OCI-LY1 (cell line): ENCODE measurements around the gene ZBTB21.

Source experiments
- H2AFZ ChIP-seq: fragments of 200-600 bp; sonication (generic), shearing (Covaris generic); 2 replicates; pipeline ENCODE4 v1.6.0; 2014; ENCODE audit warnings: antibody characterized with exemption, mild to moderate bottlenecking, low read length
- H3F3A ChIP-seq: fragments of 200-600 bp; sonication (generic), shearing (Covaris generic); 2 replicates; pipeline ENCODE4 v1.6.0; 2014; ENCODE audit warnings: mild to moderate bottlenecking, antibody characterized with exemption, low read length, moderate library complexity; ENCODE audit not compliant: insufficient read depth
- H3K27ac ChIP-seq: fragments of 200-600 bp; sonication (generic); 2 replicates; pipeline ENCODE4 v1.5.1; 2014; ENCODE audit warnings: low read length, mixed run types, mild to moderate bottlenecking, low read depth; ENCODE audit not compliant: poor library complexity, severe bottlenecking
- H3K27me3 ChIP-seq: fragments of 200-600 bp; sonication (generic); 2 replicates; pipeline ENCODE4 v1.6.0; 2014; ENCODE audit warnings: antibody characterized with exemption, mild to moderate bottlenecking, low read length, moderate library complexity; ENCODE audit not compliant: insufficient read depth
- H3K36me3 ChIP-seq: fragments of 200-600 bp; sonication (generic); 2 replicates; pipeline ENCODE4 v1.6.1; 2014; ENCODE audit warnings: mild to moderate bottlenecking, antibody characterized with exemption, low read length, moderate library complexity, mixed read lengths; ENCODE audit not compliant: insufficient read depth
- H3K4me1 ChIP-seq: fragments of 200-600 bp; sonication (generic); 2 replicates; pipeline ENCODE4 v1.5.1; 2014; ENCODE audit warnings: mild to moderate bottlenecking, low read length, moderate library complexity; ENCODE audit not compliant: insufficient read depth, severe bottlenecking
- H3K4me2 ChIP-seq: fragments of 200-600 bp; sonication (generic), shearing (Covaris generic); 2 replicates; pipeline ENCODE4 v1.6.1; 2014; ENCODE audit warnings: low read length
- H3K4me3 ChIP-seq: fragments of 200-600 bp; sonication (generic); 2 replicates; pipeline ENCODE4 v1.5.1; 2014; ENCODE audit warnings: low read length, low read depth, mild to moderate bottlenecking, mixed read lengths; ENCODE audit not compliant: poor library complexity, severe bottlenecking
- H3K79me2 ChIP-seq: fragments of 200-600 bp; shearing (Covaris generic); 2 replicates; pipeline ENCODE4 v1.6.1; 2016; ENCODE audit warnings: mixed run types, low read length, mixed read lengths; ENCODE audit not compliant: insufficient read depth
- H3K9ac ChIP-seq: fragments of 200-600 bp; sonication (generic), shearing (Covaris generic); 2 replicates; pipeline ENCODE4 v1.6.1; 2014; ENCODE audit warnings: mild to moderate bottlenecking, low read length, mixed read lengths
- H3K9me2 ChIP-seq: fragments of 200-600 bp; sonication (generic), shearing (Covaris generic); 2 replicates; pipeline ENCODE4 v1.6.1; 2014; ENCODE audit warnings: low read depth, mild to moderate bottlenecking, low read length, mixed read lengths
- H3K9me3 ChIP-seq: fragments of 200-600 bp; shearing (Covaris generic); 2 replicates; pipeline ENCODE4 v1.6.1; 2014; ENCODE audit warnings: low read length, mixed read lengths
- H4K20me1 ChIP-seq: fragments of 200-600 bp; sonication (generic), shearing (Covaris generic); 2 replicates; pipeline ENCODE4 v1.6.0; 2016; ENCODE audit warnings: mild to moderate bottlenecking, low read length; ENCODE audit not compliant: insufficient read depth
- EZH2 ChIP-seq: fragments of 200-600 bp; sonication (generic), shearing (Covaris generic); IDR thresholded peaks from 2 replicates; pipeline ENCODE4 v1.8.0; 2017; ENCODE audit warnings: borderline replicate concordance, mixed run types, mild to moderate bottlenecking, antibody characterized with exemption, low read length, moderate library complexity, mixed read lengths
- TF ChIP-seq, protein P1 (sequence below): fragments of 200-600 bp; sonication (generic), shearing (Covaris generic); IDR thresholded peaks from 2 replicates; pipeline ENCODE4 v1.5.1; 2017; ENCODE audit warnings: mild to moderate bottlenecking, antibody characterized with exemption, low read length, moderate library complexity, mixed read lengths

ZBTB21 gene

DNA sequence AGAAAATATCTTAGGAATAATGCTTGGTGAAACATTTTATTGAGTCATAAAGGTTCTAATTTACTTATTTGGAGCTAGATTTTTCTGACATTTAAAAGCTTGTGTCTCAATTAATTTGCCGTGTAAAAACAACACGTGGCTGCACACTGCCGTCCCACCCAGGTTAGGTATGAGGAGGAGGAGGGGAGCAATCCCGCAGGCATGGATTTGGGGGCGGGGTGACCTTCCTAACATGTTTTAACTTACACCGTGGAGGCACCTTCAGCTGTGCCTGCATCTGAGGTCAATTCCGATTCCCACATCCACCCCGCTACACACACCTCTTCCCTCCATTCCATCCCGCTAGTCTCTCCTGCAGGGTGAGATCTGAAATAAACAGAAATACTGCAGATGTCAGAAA lies 32.5 kb upstream of the ZBTB21 start:
- H3K4me2 ChIP-seq: no peak overlapping the region
- no peak overlapping the region for H2AFZ ChIP-seq
- no peaks in the 10 kb centered on the region for H3F3A ChIP-seq
- no peak overlapping the region for H3K27ac ChIP-seq
- no peak overlapping the region for H3K4me3 ChIP-seq
- H3K79me2 ChIP-seq: no peaks in the 10 kb centered on the region
- H3K4me1 ChIP-seq: peaks cover 18% of the 10 kb centered on the region
- H3K36me3 ChIP-seq: no peaks in the 10 kb centered on the region
- 0 out of 2 replicates have a peak, but pooled peaks cover 6% of the 10 kb centered on the region for H3K27me3 ChIP-seq
- no peaks in the 10 kb centered on the region for H4K20me1 ChIP-seq
- H3K9me3 ChIP-seq: no peaks in the 10 kb centered on the region
- H3K9me2 ChIP-seq: no peaks in the 10 kb centered on the region
- H3K9ac ChIP-seq: no peak overlapping the region
- TF ChIP-seq EZH2: no peak
- TF ChIP-seq, protein P1, sequence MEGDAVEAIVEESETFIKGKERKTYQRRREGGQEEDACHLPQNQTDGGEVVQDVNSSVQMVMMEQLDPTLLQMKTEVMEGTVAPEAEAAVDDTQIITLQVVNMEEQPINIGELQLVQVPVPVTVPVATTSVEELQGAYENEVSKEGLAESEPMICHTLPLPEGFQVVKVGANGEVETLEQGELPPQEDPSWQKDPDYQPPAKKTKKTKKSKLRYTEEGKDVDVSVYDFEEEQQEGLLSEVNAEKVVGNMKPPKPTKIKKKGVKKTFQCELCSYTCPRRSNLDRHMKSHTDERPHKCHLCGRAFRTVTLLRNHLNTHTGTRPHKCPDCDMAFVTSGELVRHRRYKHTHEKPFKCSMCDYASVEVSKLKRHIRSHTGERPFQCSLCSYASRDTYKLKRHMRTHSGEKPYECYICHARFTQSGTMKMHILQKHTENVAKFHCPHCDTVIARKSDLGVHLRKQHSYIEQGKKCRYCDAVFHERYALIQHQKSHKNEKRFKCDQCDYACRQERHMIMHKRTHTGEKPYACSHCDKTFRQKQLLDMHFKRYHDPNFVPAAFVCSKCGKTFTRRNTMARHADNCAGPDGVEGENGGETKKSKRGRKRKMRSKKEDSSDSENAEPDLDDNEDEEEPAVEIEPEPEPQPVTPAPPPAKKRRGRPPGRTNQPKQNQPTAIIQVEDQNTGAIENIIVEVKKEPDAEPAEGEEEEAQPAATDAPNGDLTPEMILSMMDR: no peak

DNA sequence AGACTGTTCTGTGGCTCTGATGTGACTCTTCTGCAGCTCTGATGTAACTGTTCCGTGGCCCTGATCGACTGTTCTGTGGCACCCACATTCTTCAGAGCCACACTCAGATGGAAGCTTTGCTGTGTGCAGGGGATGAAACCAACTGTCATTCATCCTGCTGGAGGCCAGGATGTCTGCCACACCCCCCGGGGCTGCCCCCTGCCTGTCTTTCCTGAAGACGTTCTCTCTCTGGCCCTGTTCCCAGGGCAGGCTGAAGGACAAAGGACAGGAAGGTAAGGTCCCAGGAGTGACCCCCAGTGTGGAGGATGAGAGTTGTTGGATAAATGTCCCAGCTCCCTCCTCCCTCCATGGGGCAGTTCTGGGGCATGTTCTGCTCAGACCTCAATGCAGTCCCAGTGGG lies 31.6 kb upstream of the ZBTB21 start:
- H3K9me3 ChIP-seq: no peaks in the 10 kb centered on the region
- no peak for TF ChIP-seq EZH2
- TF ChIP-seq, protein P1: no peak
- no peaks in the 10 kb centered on the region for H3K36me3 ChIP-seq
- no peak overlapping the region for H3K27ac ChIP-seq
- H3K9ac ChIP-seq: no peak overlapping the region
- 0 out of 2 replicates have a peak, but pooled peaks cover 6% of the 10 kb centered on the region for H3K27me3 ChIP-seq
- H3K79me2 ChIP-seq: no peaks in the 10 kb centered on the region
- no peaks in the 10 kb centered on the region for H3F3A ChIP-seq
- H3K4me1 ChIP-seq: peaks cover 23% of the 10 kb centered on the region
- no peak overlapping the region for H3K4me3 ChIP-seq
- H3K4me2 ChIP-seq: no peak overlapping the region
- H2AFZ ChIP-seq: no peak overlapping the region
- no peaks in the 10 kb centered on the region for H3K9me2 ChIP-seq
- H4K20me1 ChIP-seq: no peaks in the 10 kb centered on the region

DNA sequence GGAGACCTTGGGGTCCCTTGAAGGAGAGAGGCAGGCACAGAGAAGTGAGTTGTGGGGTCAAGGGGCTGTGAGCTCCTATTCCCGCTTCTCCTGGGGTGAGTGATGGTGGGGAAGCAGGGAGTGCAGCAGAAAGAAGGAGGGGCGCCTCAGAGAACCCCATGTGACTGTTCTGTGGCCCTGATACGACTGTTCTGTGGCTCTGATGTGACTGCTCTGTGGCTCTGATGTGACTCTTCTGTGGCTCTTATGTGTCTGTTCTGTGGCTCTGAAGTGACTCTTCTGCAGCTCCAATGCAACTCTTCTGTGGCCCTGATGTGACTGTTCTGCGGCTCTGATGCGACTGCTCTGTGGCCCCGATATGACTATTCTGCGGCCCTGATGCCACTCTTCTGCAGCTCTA lies 31.1 kb upstream of the ZBTB21 start:
- H3K9ac ChIP-seq: no peak overlapping the region
- 0 out of 2 replicates have a peak, but pooled peaks cover 2% of the 10 kb centered on the region for H3K27me3 ChIP-seq
- no peak for TF ChIP-seq EZH2
- TF ChIP-seq, protein P1: no peak
- no peaks in the 10 kb centered on the region for H3K9me2 ChIP-seq
- H3K36me3 ChIP-seq: no peaks in the 10 kb centered on the region
- no peaks in the 10 kb centered on the region for H3F3A ChIP-seq
- no peak overlapping the region for H2AFZ ChIP-seq
- H3K9me3 ChIP-seq: no peaks in the 10 kb centered on the region
- H3K27ac ChIP-seq: no peak overlapping the region
- H3K4me1 ChIP-seq: peaks cover 23% of the 10 kb centered on the region
- no peaks in the 10 kb centered on the region for H4K20me1 ChIP-seq
- H3K79me2 ChIP-seq: no peaks in the 10 kb centered on the region
- no peak overlapping the region for H3K4me3 ChIP-seq
- H3K4me2 ChIP-seq: no peak overlapping the region
